Measurements from ENCODE around the gene CHST11. TPM values are rescaled to one million over a fixed set of nuclear protein-coding genes. Genes with fewer than 3 reads are reported as not detected.

CHST11 gene
- total and polyA plus RNA-seq, 10 of the 15 experiments (the other 5 are each of a cell fraction or from before 2014, with no cell fraction given): 1.9 to 38.1 (median 17.2) TPM

GRCh38 chr12:104520242-104520900, 63.6 kb downstream of the CHST11 start (continued):
- peak; percentile 77 for TF ChIP-seq SKIL (IDR thresholded peaks at IDR 0.05; ENCODE audit: low read depth, poor library complexity, severe bottlenecking)
- TF ChIP-seq NR2C1 (IDR thresholded peaks at IDR 0.05): no peak
- peak; percentile 66; the same call in 1 of the 2 replicates for TF ChIP-seq TBL1XR1 (IDR thresholded peaks at IDR 0.05; ENCODE audit: low read depth, low read length)
- no peak for TF ChIP-seq SUZ12 (IDR thresholded peaks at IDR 0.05; ENCODE audit: unreplicated experiment)
- TF ChIP-seq ETV6 (conservative IDR thresholded peaks at IDR 0.05 in 1 of 2, IDR thresholded peaks at IDR 0.05 in 1 of 2; ENCODE audit: borderline replicate concordance in 1 of 2, low read depth in 1 of 2): no peak
- no peak for TF ChIP-seq ZNF687 (IDR thresholded peaks at IDR 0.05)
- TF ChIP-seq MYC (IDR thresholded peaks at IDR 0.05; ENCODE audit: insufficient read depth, insufficient read length, insufficient replicate concordance, low read length, severe bottlenecking): no peak
- no peak for TF ChIP-seq KLF5 (IDR thresholded peaks at IDR 0.05; ENCODE audit: partially characterized antibody)
- no peak for TF ChIP-seq SP1 (IDR thresholded peaks at IDR 0.05; ENCODE audit: low read depth, low read length)
- no peak for TF ChIP-seq ZNF24 (IDR thresholded peaks at IDR 0.05)
- no peak for TF ChIP-seq JUND (IDR thresholded peaks at IDR 0.05; ENCODE audit: low read depth, low read length)
- TF ChIP-seq IKZF2 (IDR thresholded peaks at IDR 0.05): peak; percentile 75 to 76
- TF ChIP-seq CEBPB (IDR thresholded peaks at IDR 0.05; ENCODE audit: borderline replicate concordance in 1 of 2, low read depth in 2 of 2, low read length in 2 of 2): no peak
- TF ChIP-seq CBX3 (IDR thresholded peaks at IDR 0.05; ENCODE audit: borderline replicate concordance, low read depth): no peak
- no peak for TF ChIP-seq ELK1 (IDR thresholded peaks at IDR 0.05; ENCODE audit: low read depth, low read length)
- TF ChIP-seq ZZZ3 (IDR thresholded peaks at IDR 0.05; ENCODE audit: control insufficient read depth, insufficient read length, low read depth): no peak
- no peak for TF ChIP-seq FOXM1 (IDR thresholded peaks at IDR 0.05; ENCODE audit: low read depth, low read length)
- no peak for TF ChIP-seq NKRF (conservative IDR thresholded peaks at IDR 0.05)
- TF ChIP-seq CREB1 (IDR thresholded peaks at IDR 0.05; ENCODE audit: low read depth): no peak
- no peak for TF ChIP-seq POLR2A (IDR thresholded peaks at IDR 0.05; ENCODE audit: low read depth, low read length)
- peak; percentile 31 to 50; a peak in 1 of 4 replicates for TF ChIP-seq EP300 (IDR thresholded peaks at IDR 0.05; ENCODE audit: borderline replicate concordance in 1 of 2, control insufficient read depth in 1 of 2, low read depth in 2 of 2, low read length in 2 of 2)
